SHP77 (cell line): ENCODE results near the gene TRPM2.

Experiments
- DNase-seq, 2 experiments: peaks; one replicate each; lab custom pipeline; 2025; lab: John Stamatoyannopoulos, UW

Gene TRPM2

GRCh38 chr21:44322621-44323325 is 30.6 kb upstream of the TRPM2 start:
- no peak for DNase-seq

- no peak for DNase-seq
These were observed 29.8 kb upstream of the TRPM2 start for GRCh38 chr21:44323591-44323990.

GRCh38 chr21:44324106-44324853 is 29.1 kb upstream of the TRPM2 start:
- no peak for DNase-seq

GRCh38 chr21:44324854-44325107 is 28.6 kb upstream of the TRPM2 start:
- no peak for DNase-seq

- no peak for DNase-seq
These were observed 27.8 kb upstream of the TRPM2 start for GRCh38 chr21:44325386-44326271.

GRCh38 chr21:44326272-44326647 is 27.2 kb upstream of the TRPM2 start:
- DNase-seq: no peak

GRCh38 chr21:44326716-44327602 is 26.5 kb upstream of the TRPM2 start:
- DNase-seq: no peak

GRCh38 chr21:44327603-44327974 is 25.8 kb upstream of the TRPM2 start:
- no peak for DNase-seq

GRCh38 chr21:44328242-44328895 is 25.1 kb upstream of the TRPM2 start:
- DNase-seq: no peak

- DNase-seq: peak in 1 of 2 experiments; percentile 42
These were observed 24.1 kb upstream of the TRPM2 start for GRCh38 chr21:44329086-44329889.

- DNase-seq: no peak
These were observed 23.3 kb upstream of the TRPM2 start for GRCh38 chr21:44329971-44330681.

- DNase-seq: no peak
These were observed 22.7 kb upstream of the TRPM2 start for GRCh38 chr21:44330698-44331097.

GRCh38 chr21:44331209-44331608 is 22.2 kb upstream of the TRPM2 start:
- DNase-seq: no peak

GRCh38 chr21:44331650-44332307 is 21.6 kb upstream of the TRPM2 start:
- no peak for DNase-seq

- DNase-seq: no peak
These were observed 21.0 kb upstream of the TRPM2 start for GRCh38 chr21:44332383-44332782.

- DNase-seq: no peak
These were observed 20.5 kb upstream of the TRPM2 start for GRCh38 chr21:44332965-44333364.

- DNase-seq: no peak
These were observed 19.7 kb upstream of the TRPM2 start for GRCh38 chr21:44333509-44334328.

- no peak for DNase-seq
These were observed 18.9 kb upstream of the TRPM2 start for GRCh38 chr21:44334329-44335030.
